PFSK-1 (cell line): ENCODE measurements around the gene CLEC4G.

Experiments used
- FOXP2 ChIP-seq: optimal IDR thresholded peaks from 2 replicates; pipeline ENCODE3; 2011; ENCODE audit warnings: borderline replicate concordance, control low read depth, inconsistent platforms; ENCODE audit not compliant: insufficient read depth; ENCODE audit errors: extremely low read length, extremely low read depth
- POLR2AphosphoS5 ChIP-seq: IDR thresholded peaks from 2 replicates; pipeline ENCODE4 v1.6.1; 2012; ENCODE audit warnings: low read depth, mild to moderate bottlenecking, control low read depth, low read length, moderate library complexity
- REST ChIP-seq, 2 experiments: IDR thresholded peaks; 2 replicates each; pipeline versions ENCODE4 v1.6.1 to v1.8.0; 2011 to 2012; ENCODE audit warnings: low read depth in 2 of 2, low read length in 2 of 2, control low read depth in 1 of 2, inconsistent platforms in 1 of 2, mild to moderate bottlenecking in 1 of 2, moderate library complexity in 1 of 2; ENCODE audit not compliant: insufficient read depth in 1 of 2
- SIN3A ChIP-seq: IDR thresholded peaks from 2 replicates; pipeline ENCODE4 v1.6.1; 2012; ENCODE audit warnings: mild to moderate bottlenecking, low read length, moderate library complexity, borderline replicate concordance; ENCODE audit not compliant: insufficient read depth
- TAF1 ChIP-seq: IDR thresholded peaks from 2 replicates; pipeline ENCODE4 v1.6.1; 2012; ENCODE audit warnings: low read length, control low read depth, borderline replicate concordance; ENCODE audit not compliant: insufficient read depth

- TF ChIP-seq REST (IDR thresholded peaks at IDR 0.05; ENCODE audit: insufficient read depth in 1 of 2, low read depth in 2 of 2, low read length in 2 of 2): no peak
- TF ChIP-seq POLR2AphosphoS5: no peak
- no peak for TF ChIP-seq TAF1
- no peak for TF ChIP-seq SIN3A
- TF ChIP-seq FOXP2: no peak
Measured at GRCh38 chr19:7766535-7766934, 34.6 kb upstream of the CLEC4G start.
